Panc1 (cell line): ENCODE results near the gene SLC4A7. TPM values are rescaled to one million over a fixed set of nuclear protein-coding genes. Genes with fewer than 3 reads are reported as not detected.

ENCODE experiments used
- ATAC-seq: fragments of 200-7000 bp; cut with Tn5 transposase; 2 replicates; pipeline ENCODE4 v1.9.1; 2020; ENCODE audit warnings: mild to moderate bottlenecking, moderate library complexity
- BruUV-seq: library from RNA; stranded (reverse); fragments of 400-500 nt; replicated peaks from 2 replicates; lab custom pipeline; 2021; lab: Mats Ljungman, UMichigan
- CTCF ChIA-PET: fragments of 300-600 bp; sonication (Branson Sonifier 250); formaldehyde crosslinking; loops from one replicate; lab custom pipeline; 2022; ENCODE audit warnings: antibody characterized with exemption; lab: Charles Lee
- POLR2A ChIA-PET: fragments of 300-600 bp; sonication (Branson Sonifier 250); formaldehyde crosslinking; loops from one replicate; lab custom pipeline; 2022; ENCODE audit warnings: antibody characterized with exemption; lab: Charles Lee
- DNase-seq: peaks from one replicate; pipeline ENCODE4 v3.0.0-alpha.2; 2010; ENCODE audit warnings: low read depth, low spot score
- H3K27ac ChIP-seq: 2 replicates; pipeline ENCODE4 v1.5.1; 2011; ENCODE audit warnings: mild to moderate bottlenecking, low read length, inconsistent platforms
- H3K27me3 ChIP-seq: fragments of 200-500 bp; sonication (Bioruptor generic); 2 replicates; pipeline ENCODE4 v1.6.0; 2014; ENCODE audit warnings: low read length, inconsistent platforms; ENCODE audit not compliant: control insufficient read depth, insufficient read depth
- H3K36me3 ChIP-seq: fragments of 200-500 bp; sonication (Bioruptor generic); 2 replicates; pipeline ENCODE4 v1.5.1; 2014; ENCODE audit warnings: inconsistent platforms, mild to moderate bottlenecking, low read length, moderate library complexity; ENCODE audit not compliant: control insufficient read depth, insufficient read depth
- H3K4me1 ChIP-seq: 2 replicates; pipeline ENCODE4 v1.5.1; 2011; ENCODE audit warnings: inconsistent platforms, mild to moderate bottlenecking, low read length, moderate library complexity; ENCODE audit not compliant: control insufficient read depth, insufficient read depth
- H3K4me3 ChIP-seq, 2 experiments: 2 replicates each; pipeline ENCODE4 v1.5.1; 2011 to 2012; ENCODE audit warnings: low read depth in 2 of 2, low read length in 2 of 2, mild to moderate bottlenecking in 2 of 2, inconsistent platforms in 1 of 2, moderate library complexity in 1 of 2
- H3K9me3 ChIP-seq: fragments of 200-500 bp; sonication (Bioruptor generic); 2 replicates; pipeline ENCODE4 v1.5.1; 2014; ENCODE audit warnings: low read depth, mild to moderate bottlenecking, inconsistent platforms, low read length, moderate library complexity; ENCODE audit not compliant: control insufficient read depth, insufficient read depth
- POLR2AphosphoS5 ChIP-seq: IDR thresholded peaks from 2 replicates; pipeline ENCODE4 v1.6.1; 2012; ENCODE audit warnings: mild to moderate bottlenecking, low read depth, low read length, moderate library complexity
- SIN3A ChIP-seq: IDR thresholded peaks from 2 replicates; pipeline ENCODE4 v1.6.1; 2012; ENCODE audit warnings: low read depth, mild to moderate bottlenecking, low read length, moderate library complexity, borderline replicate concordance; ENCODE audit not compliant: insufficient read depth
- TCF7L2 ChIP-seq: IDR thresholded peaks from 2 replicates; pipeline ENCODE4 v1.6.1; 2011; ENCODE audit warnings: mild to moderate bottlenecking, low read depth, low read length, inconsistent platforms
- in situ Hi-C: cut with HindIII; loops from 2 replicates; pipeline ENCODE4 v1.10.0; 2016; ENCODE audit warnings: low sequenced_read_pairs, low pct_unique_long_range_greater_than_20kb
- intact Hi-C: fragments of 100-400 bp; cut with micrococcal nuclease; formaldehyde crosslinking; loops from one replicate; pipeline ENCODE4 v1.10.0; 2022; ENCODE audit not compliant: unreplicated experiment
- total RNA-seq: library from RNA; stranded (reverse); gene quantifications from one replicate; pipeline ENCODE4 v1.2.1, GENCODE V29; 2021; ENCODE audit not compliant: unreplicated experiment
- TF ChIP-seq, protein P1 (sequence below): fragments of 450-650 bp; IDR thresholded peaks from 2 replicates; pipeline ENCODE4 v1.5.1; 2017; ENCODE audit warnings: mild to moderate bottlenecking
- TF ChIP-seq, protein P2 (sequence below), 2 experiments: IDR thresholded peaks; 2 replicates each; pipeline ENCODE4 v1.6.1; 2011 to 2012; ENCODE audit warnings: low read depth in 2 of 2, control low read depth in 1 of 2, low read length in 1 of 2, mild to moderate bottlenecking in 1 of 2, moderate library complexity in 1 of 2; ENCODE audit not compliant: insufficient read depth in 1 of 2

SLC4A7 gene
- total RNA-seq, 1 experiment from 2014 or later = 99.4 TPM

DNA sequence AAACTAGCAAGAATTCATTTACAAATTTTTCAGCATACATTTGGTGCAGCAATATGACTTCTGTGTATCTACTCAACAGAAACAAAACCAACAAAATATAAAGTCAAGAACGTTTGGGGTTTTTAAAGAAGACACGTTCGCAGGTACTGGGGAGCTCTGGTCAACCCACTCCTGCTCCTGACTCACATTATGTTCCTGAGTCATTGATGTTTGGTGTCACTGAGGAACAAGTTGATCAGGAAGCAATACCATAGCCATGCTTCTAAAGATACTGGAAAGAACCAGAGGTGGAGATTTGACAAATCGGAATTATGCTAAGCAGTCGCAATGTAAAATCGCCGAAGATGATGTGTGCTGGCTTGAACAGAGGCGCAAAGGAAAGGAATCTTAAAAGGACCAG, 22.0 kb downstream of the SLC4A7 start:
- ATAC-seq = no peak
- H3K27me3 ChIP-seq = no peaks in the 10 kb centered on the region
- no peaks in the 10 kb centered on the region for H3K9me3 ChIP-seq
- in situ Hi-C loops = no loop called here
- no peak overlapping the region for H3K4me3 ChIP-seq
- no peak for DNase-seq
- POLR2A ChIA-PET = no interaction called here
- H3K36me3 ChIP-seq = peaks cover 3% of the 10 kb centered on the region; the same call in 1 of the 2 replicates
- intact Hi-C loops = no loop called here
- peaks cover 26% of the 10 kb centered on the region for H3K4me1 ChIP-seq
- TF ChIP-seq, protein P1, sequence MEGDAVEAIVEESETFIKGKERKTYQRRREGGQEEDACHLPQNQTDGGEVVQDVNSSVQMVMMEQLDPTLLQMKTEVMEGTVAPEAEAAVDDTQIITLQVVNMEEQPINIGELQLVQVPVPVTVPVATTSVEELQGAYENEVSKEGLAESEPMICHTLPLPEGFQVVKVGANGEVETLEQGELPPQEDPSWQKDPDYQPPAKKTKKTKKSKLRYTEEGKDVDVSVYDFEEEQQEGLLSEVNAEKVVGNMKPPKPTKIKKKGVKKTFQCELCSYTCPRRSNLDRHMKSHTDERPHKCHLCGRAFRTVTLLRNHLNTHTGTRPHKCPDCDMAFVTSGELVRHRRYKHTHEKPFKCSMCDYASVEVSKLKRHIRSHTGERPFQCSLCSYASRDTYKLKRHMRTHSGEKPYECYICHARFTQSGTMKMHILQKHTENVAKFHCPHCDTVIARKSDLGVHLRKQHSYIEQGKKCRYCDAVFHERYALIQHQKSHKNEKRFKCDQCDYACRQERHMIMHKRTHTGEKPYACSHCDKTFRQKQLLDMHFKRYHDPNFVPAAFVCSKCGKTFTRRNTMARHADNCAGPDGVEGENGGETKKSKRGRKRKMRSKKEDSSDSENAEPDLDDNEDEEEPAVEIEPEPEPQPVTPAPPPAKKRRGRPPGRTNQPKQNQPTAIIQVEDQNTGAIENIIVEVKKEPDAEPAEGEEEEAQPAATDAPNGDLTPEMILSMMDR = no peak
- no peak for TF ChIP-seq TCF7L2
- TF ChIP-seq POLR2AphosphoS5 = no peak
- TF ChIP-seq, protein P2, sequence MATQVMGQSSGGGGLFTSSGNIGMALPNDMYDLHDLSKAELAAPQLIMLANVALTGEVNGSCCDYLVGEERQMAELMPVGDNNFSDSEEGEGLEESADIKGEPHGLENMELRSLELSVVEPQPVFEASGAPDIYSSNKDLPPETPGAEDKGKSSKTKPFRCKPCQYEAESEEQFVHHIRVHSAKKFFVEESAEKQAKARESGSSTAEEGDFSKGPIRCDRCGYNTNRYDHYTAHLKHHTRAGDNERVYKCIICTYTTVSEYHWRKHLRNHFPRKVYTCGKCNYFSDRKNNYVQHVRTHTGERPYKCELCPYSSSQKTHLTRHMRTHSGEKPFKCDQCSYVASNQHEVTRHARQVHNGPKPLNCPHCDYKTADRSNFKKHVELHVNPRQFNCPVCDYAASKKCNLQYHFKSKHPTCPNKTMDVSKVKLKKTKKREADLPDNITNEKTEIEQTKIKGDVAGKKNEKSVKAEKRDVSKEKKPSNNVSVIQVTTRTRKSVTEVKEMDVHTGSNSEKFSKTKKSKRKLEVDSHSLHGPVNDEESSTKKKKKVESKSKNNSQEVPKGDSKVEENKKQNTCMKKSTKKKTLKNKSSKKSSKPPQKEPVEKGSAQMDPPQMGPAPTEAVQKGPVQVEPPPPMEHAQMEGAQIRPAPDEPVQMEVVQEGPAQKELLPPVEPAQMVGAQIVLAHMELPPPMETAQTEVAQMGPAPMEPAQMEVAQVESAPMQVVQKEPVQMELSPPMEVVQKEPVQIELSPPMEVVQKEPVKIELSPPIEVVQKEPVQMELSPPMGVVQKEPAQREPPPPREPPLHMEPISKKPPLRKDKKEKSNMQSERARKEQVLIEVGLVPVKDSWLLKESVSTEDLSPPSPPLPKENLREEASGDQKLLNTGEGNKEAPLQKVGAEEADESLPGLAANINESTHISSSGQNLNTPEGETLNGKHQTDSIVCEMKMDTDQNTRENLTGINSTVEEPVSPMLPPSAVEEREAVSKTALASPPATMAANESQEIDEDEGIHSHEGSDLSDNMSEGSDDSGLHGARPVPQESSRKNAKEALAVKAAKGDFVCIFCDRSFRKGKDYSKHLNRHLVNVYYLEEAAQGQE (IDR thresholded peaks at IDR 0.05; ENCODE audit: insufficient read depth in 1 of 2, low read depth in 2 of 2, low read length in 1 of 2) = no peak
- no peak for TF ChIP-seq SIN3A
- CTCF ChIA-PET = no interaction called here
- no TSS peak for BruUV-seq
- H3K27ac ChIP-seq = peak overlapping the region; percentile 56; the same call in 1 of the 2 replicates

DNA sequence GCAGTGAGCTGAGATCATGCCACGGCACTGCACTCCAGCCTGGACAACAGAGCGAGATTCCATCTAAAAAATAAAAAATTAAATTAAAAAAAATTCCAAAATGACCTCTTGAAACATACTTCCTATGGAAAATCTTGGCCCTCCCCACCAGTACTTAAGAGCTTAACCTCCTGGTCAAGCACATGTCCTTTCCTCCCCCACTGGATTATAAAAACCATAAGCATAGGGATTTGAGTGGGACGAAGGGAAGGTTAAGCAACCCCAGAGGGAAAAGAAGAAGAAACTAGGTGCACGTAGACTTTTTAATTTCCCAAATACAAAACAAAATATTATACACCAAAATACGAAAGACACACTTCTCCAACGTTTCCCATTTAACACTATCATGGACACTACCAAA, 25.3 kb downstream of the SLC4A7 start:
- Histone ChIP-seq H3K27ac (no peak overlapping the region; the same call in 1 of the 2 replicates), H3K4me3 (no peak overlapping the region), H3K4me1 (peaks cover 54% of the 10 kb centered on the region), H3K9me3 (no peaks in the 10 kb centered on the region), H3K27me3 (no peaks in the 10 kb centered on the region), H3K36me3 (peaks cover 3% of the 10 kb centered on the region; the same call in 1 of the 2 replicates)
- ChIA-PET CTCF (no interaction called here), POLR2A (no interaction called here)
- TF ChIP-seq, protein P2 (IDR thresholded peaks at IDR 0.05; ENCODE audit: insufficient read depth in 1 of 2, low read depth in 2 of 2, low read length in 1 of 2) = no peak
- TF ChIP-seq, protein P1 = no peak
- TF ChIP-seq POLR2AphosphoS5 = no peak
- no peak for TF ChIP-seq SIN3A
- no peak for TF ChIP-seq TCF7L2
- in situ Hi-C loops = no loop called here
- intact Hi-C loops = no loop called here
- no TSS peak for BruUV-seq
- DNase-seq = no peak
- ATAC-seq = no peak
